ENCODE data around the gene MORN4. TPM values are rescaled to one million over a fixed set of nuclear protein-coding genes. Genes with fewer than 3 reads are reported as not detected.

The MORN4 gene
- total and polyA plus RNA-seq, 8 donors, result 4.1 to 21.1 (median 15.0) TPM

DNA sequence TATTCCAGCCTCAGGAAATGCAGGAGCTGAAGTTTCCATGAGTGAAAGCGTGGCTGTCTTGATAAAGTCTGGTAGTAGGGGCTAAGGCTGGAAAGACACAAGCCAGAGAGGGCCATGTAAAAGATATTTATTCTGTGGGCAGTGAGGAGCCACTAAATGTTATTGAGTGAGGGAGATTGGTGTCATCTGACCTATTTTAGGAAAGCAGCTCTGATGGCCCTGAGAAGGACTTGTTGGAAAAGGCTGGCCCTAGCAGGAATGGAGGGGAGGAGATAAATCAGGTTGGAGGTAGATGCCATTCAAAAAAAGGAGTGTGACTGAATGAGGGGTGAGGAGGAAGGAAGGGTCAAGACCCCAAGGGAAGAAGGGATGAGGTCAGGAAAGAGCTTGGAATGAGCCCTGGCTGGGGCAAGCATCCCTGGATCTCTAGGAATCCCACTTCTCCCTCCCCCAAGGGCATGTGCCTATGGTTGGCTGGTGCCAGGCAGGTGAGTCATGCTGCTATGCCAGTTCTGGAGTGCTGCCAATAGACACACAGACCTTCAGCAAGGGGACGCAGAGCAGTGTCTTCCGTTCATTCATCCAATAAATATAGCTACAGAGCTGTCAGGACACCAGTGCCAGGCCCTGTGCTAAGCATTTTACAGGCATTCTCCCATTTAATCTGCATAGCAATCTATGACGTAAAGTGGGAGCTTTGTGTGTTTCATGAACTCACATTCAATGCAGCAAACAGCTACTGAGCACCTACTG lies 58.8 kb downstream of the MORN4 start:
- Histone ChIP-seq H3K36me3 (peaks cover 0 to 24% of the 10 kb centered on the region in 2 donors), H3K27ac (no peak overlapping the region), H3K4me1 (peaks cover 6 to 17% of the 10 kb centered on the region in 2 donors), H3K4me3 (no peak overlapping the region), H3K27me3 (peaks cover 0 to 13% of the 10 kb centered on the region in 2 donors), H3K9me3 (no peaks in the 10 kb centered on the region)
- ATAC-seq, result peak; percentile 70
- intact Hi-C loops (cut with DNase I), result no loop called here
- no peak for TF ChIP-seq CTCF (IDR thresholded peaks at IDR 0.05)
- DNase-seq, result peak in 2 of 4 donors; percentile 49 to 73

GRCh38 chr10:97573672-97574071 lies 59.6 kb downstream of the MORN4 start:
- Histone ChIP-seq H3K4me1 (peaks cover 6 to 17% of the 10 kb centered on the region in 2 donors), H3K4me3 (no peak overlapping the region), H3K27ac (no peak overlapping the region), H3K27me3 (peaks cover 0 to 9% of the 10 kb centered on the region in 2 donors), H3K9me3 (no peaks in the 10 kb centered on the region), H3K36me3 (peaks cover 0 to 32% of the 10 kb centered on the region in 2 donors)
- intact Hi-C loops (cut with DNase I), result no loop called here
- no peak for TF ChIP-seq CTCF (IDR thresholded peaks at IDR 0.05)
- DNase-seq (no peak), ATAC-seq (no peak)

- TF ChIP-seq CTCF (IDR thresholded peaks at IDR 0.05), result no peak
- no peak overlapping the region for H3K27ac ChIP-seq
- H3K4me3 ChIP-seq, result no peak overlapping the region
- peaks cover 6 to 17% of the 10 kb centered on the region in 2 donors for H3K4me1 ChIP-seq
- peaks cover 0 to 39% of the 10 kb centered on the region in 2 donors for H3K36me3 ChIP-seq
- intact Hi-C loops (cut with DNase I), result no loop called here
- no peak for DNase-seq
- no peak for ATAC-seq
- peaks cover 0 to 3% of the 10 kb centered on the region in 2 donors for H3K27me3 ChIP-seq
- no peaks in the 10 kb centered on the region for H3K9me3 ChIP-seq
Measured at GRCh38 chr10:97573021-97573420, 60.3 kb downstream of the MORN4 start.

DNA sequence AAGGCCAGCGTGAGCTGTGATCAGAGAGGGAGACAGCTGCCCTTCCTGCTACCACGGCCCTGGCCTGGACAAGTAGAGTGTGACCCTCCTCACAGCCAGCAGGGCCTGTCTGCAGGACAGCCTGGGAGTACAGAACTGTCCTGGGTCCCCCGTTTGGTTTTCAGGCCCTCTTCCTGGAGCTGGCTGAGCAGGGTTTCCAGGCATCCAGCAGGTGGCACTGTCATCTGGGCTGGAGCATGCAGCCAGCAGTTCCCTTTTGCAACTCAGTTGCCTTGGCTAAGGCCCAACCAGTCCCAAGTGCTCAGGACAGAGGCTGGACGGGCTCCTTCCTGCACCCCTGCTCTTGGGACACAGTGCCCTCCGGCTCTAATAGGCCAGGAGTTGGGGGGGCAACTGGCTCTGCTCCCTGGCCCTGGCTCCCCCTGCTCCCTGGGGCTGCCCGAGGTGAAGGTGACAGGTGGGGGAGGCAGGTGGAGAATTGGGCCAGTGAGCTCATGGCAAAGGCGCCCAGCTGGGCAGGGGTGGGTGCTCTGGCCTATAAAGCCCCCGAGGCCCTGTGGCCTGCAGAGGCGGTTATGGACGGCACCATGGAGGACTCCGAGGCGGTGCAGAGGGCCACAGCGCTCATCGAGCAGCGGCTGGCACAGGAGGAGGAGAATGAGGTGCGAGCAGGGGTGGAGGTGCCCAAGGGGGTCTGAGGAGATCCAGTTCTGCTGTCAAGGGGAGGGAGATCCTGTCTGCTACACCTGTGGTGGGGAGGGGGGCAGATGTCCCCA lies 60.9 kb downstream of the MORN4 start, which contains the start of gene ANKRD2:
Gene ANKRD2 (plus strand): TSS at position 566 of the 776 bp plus-strand sequence. CDS start 10 bp downstream, at position 576.
- peak; percentile 79 for ATAC-seq
- Histone ChIP-seq H3K36me3 (peaks cover 0 to 42% of the 10 kb centered on the region in 2 donors), H3K4me1 (peaks cover 6 to 17% of the 10 kb centered on the region in 2 donors), H3K9me3 (no peaks in the 10 kb centered on the region), H3K4me3 (no peak within 1 kb of the TSS), H3K27me3 (no peaks in the 10 kb centered on the region), H3K27ac (peak within 1 kb of the TSS; percentile 57 to 62)
- DNase-seq, result peak; percentile 34 to 85 (median 74)
- TF ChIP-seq CTCF (IDR thresholded peaks at IDR 0.05), result peak; percentile 73 to 84
- intact Hi-C loops (cut with DNase I), result no loop called here

GRCh38 chr10:97571622-97572021 lies 61.7 kb downstream of the MORN4 start:
- Histone ChIP-seq H3K4me1 (peaks cover 6 to 17% of the 10 kb centered on the region in 2 donors), H3K27me3 (no peaks in the 10 kb centered on the region), H3K27ac (peak overlapping the region; percentile 57 to 62), H3K36me3 (peaks cover 0 to 42% of the 10 kb centered on the region in 2 donors), H3K4me3 (no peak overlapping the region), H3K9me3 (no peaks in the 10 kb centered on the region)
- ATAC-seq, result peak; percentile 64
- intact Hi-C loops (cut with DNase I), result no loop called here
- DNase-seq, result peak in 1 of 4 donors; percentile 38
- TF ChIP-seq CTCF (IDR thresholded peaks at IDR 0.05), result no peak

All from left lung (tissue), 10 donors.